ENCODE measurements around the gene ABCF3.

Gene ABCF3

GRCh38 chr3:184236636-184237035 lies 50.6 kb downstream of the ABCF3 start:
- DNase-seq, result no peak
- H3K4ac ChIP-seq (ENCODE audit: low read depth in 1 of 2, low read length in 2 of 2), result no peak overlapping the region
- no peak overlapping the region for H2BK120ac ChIP-seq (ENCODE audit: low read depth, low read length)
- no peak overlapping the region for H4K8ac ChIP-seq (ENCODE audit: low read length)
- 79% methylated on average over 2 of the region's 3 CpGs for WGBS
- H3K18ac ChIP-seq (ENCODE audit: low read depth in 1 of 2, low read length in 2 of 2), result no peak overlapping the region
- H3K27ac ChIP-seq (ENCODE audit: low read length, poor library complexity, severe bottlenecking), result no peak overlapping the region
- no peaks in the 10 kb centered on the region for H3K9me3 ChIP-seq (ENCODE audit: control insufficient read depth, low read length)
- no peak overlapping the region for H3K4me2 ChIP-seq (ENCODE audit: low read length, poor library complexity, severe bottlenecking)
- H3K9ac ChIP-seq (ENCODE audit: low read length), result no peak overlapping the region
- H3K36me3 ChIP-seq (ENCODE audit: control insufficient read depth in 1 of 2, insufficient read depth in 2 of 2, low read depth in 1 of 2, low read length in 2 of 2), result peaks cover 0 to 10% of the 10 kb centered on the region in 2 experiments
- H2AK5ac ChIP-seq (ENCODE audit: low read length, severe bottlenecking), result no peak overlapping the region
- no peak overlapping the region for H2BK5ac ChIP-seq (ENCODE audit: low read depth, low read length, poor library complexity, severe bottlenecking)
- H4K91ac ChIP-seq (ENCODE audit: low read length), result no peak overlapping the region
- no peak overlapping the region for H3K4me3 ChIP-seq (ENCODE audit: insufficient read depth in 1 of 2, low read depth in 1 of 2, low read length in 2 of 2)
- H3K14ac ChIP-seq (ENCODE audit: low read length in 2 of 2), result no peak overlapping the region
- no peak overlapping the region for H2AFZ ChIP-seq (ENCODE audit: low read depth, low read length)
- H3K23ac ChIP-seq (ENCODE audit: low read length in 2 of 2), result no peak overlapping the region
- no peaks in the 10 kb centered on the region for H3K79me1 ChIP-seq (replicated peaks; ENCODE audit: low read length, poor library complexity, severe bottlenecking)
- H3K27me3 ChIP-seq (ENCODE audit: control insufficient read depth in 1 of 2, insufficient read depth in 1 of 2, low read length in 2 of 2), result peaks cover 24 to 58% of the 10 kb centered on the region in 2 experiments
- H2BK12ac ChIP-seq (ENCODE audit: low read length in 2 of 2), result no peak overlapping the region
- H2BK15ac ChIP-seq (ENCODE audit: low read depth, poor library complexity, severe bottlenecking), result no peak overlapping the region
- H3K4me1 ChIP-seq (ENCODE audit: control insufficient read depth, insufficient read depth, low read depth, low read length), result peaks cover 7% of the 10 kb centered on the region

GRCh38 chr3:184237211-184237610 lies 51.2 kb downstream of the ABCF3 start:
- Histone ChIP-seq H3K36me3 (ENCODE audit: control insufficient read depth in 1 of 2, insufficient read depth in 2 of 2, low read depth in 1 of 2, low read length in 2 of 2) (peaks cover 3 to 15% of the 10 kb centered on the region in 2 experiments), H2BK5ac (ENCODE audit: low read depth, low read length, poor library complexity, severe bottlenecking) (no peak overlapping the region), H3K23ac (ENCODE audit: low read length in 2 of 2) (no peak overlapping the region), H2AK5ac (ENCODE audit: low read length, severe bottlenecking) (no peak overlapping the region), H3K4me3 (ENCODE audit: insufficient read depth in 1 of 2, low read depth in 1 of 2, low read length in 2 of 2) (no peak overlapping the region), H2BK12ac (ENCODE audit: low read length in 2 of 2) (no peak overlapping the region), H3K9me3 (ENCODE audit: control insufficient read depth, low read length) (no peaks in the 10 kb centered on the region), H3K14ac (ENCODE audit: low read length in 2 of 2) (no peak overlapping the region), H3K4me1 (ENCODE audit: control insufficient read depth, insufficient read depth, low read depth, low read length) (peaks cover 7% of the 10 kb centered on the region), H2BK15ac (ENCODE audit: low read depth, poor library complexity, severe bottlenecking) (no peak overlapping the region), H3K9ac (ENCODE audit: low read length) (no peak overlapping the region), H3K4ac (ENCODE audit: low read depth in 1 of 2, low read length in 2 of 2) (no peak overlapping the region), H3K4me2 (ENCODE audit: low read length, poor library complexity, severe bottlenecking) (no peak overlapping the region), H4K8ac (ENCODE audit: low read length) (no peak overlapping the region), H2AFZ (ENCODE audit: low read depth, low read length) (no peak overlapping the region), H4K91ac (ENCODE audit: low read length) (no peak overlapping the region), H3K18ac (ENCODE audit: low read depth in 1 of 2, low read length in 2 of 2) (no peak overlapping the region), H2BK120ac (ENCODE audit: low read depth, low read length) (no peak overlapping the region), H3K27ac (ENCODE audit: low read length, poor library complexity, severe bottlenecking) (no peak overlapping the region), H3K27me3 (ENCODE audit: control insufficient read depth in 1 of 2, insufficient read depth in 1 of 2, low read length in 2 of 2) (peaks cover 18 to 52% of the 10 kb centered on the region in 2 experiments), H3K79me1 (replicated peaks; ENCODE audit: low read length, poor library complexity, severe bottlenecking) (no peaks in the 10 kb centered on the region)
- 89% methylated on average over 4 of the region's 7 CpGs for WGBS
- no peak for DNase-seq

- Histone ChIP-seq H3K9me3 (ENCODE audit: control insufficient read depth, low read length) (no peaks in the 10 kb centered on the region), H4K8ac (ENCODE audit: low read length) (no peak overlapping the region), H3K23ac (ENCODE audit: low read length in 2 of 2) (no peak overlapping the region), H4K91ac (ENCODE audit: low read length) (no peak overlapping the region), H2BK12ac (ENCODE audit: low read length in 2 of 2) (no peak overlapping the region), H3K9ac (ENCODE audit: low read length) (no peak overlapping the region), H3K27ac (ENCODE audit: low read length, poor library complexity, severe bottlenecking) (no peak overlapping the region), H2AFZ (ENCODE audit: low read depth, low read length) (no peak overlapping the region), H3K79me1 (replicated peaks; ENCODE audit: low read length, poor library complexity, severe bottlenecking) (no peaks in the 10 kb centered on the region), H3K4ac (ENCODE audit: low read depth in 1 of 2, low read length in 2 of 2) (no peak overlapping the region), H3K36me3 (ENCODE audit: control insufficient read depth in 1 of 2, insufficient read depth in 2 of 2, low read depth in 1 of 2, low read length in 2 of 2) (peaks cover 9 to 21% of the 10 kb centered on the region in 2 experiments), H3K4me2 (ENCODE audit: low read length, poor library complexity, severe bottlenecking) (no peak overlapping the region), H2AK5ac (ENCODE audit: low read length, severe bottlenecking) (no peak overlapping the region), H3K4me3 (ENCODE audit: insufficient read depth in 1 of 2, low read depth in 1 of 2, low read length in 2 of 2) (no peak overlapping the region), H3K27me3 (ENCODE audit: control insufficient read depth in 1 of 2, insufficient read depth in 1 of 2, low read length in 2 of 2) (peaks cover 12 to 46% of the 10 kb centered on the region in 2 experiments), H3K14ac (ENCODE audit: low read length in 2 of 2) (no peak overlapping the region), H2BK5ac (ENCODE audit: low read depth, low read length, poor library complexity, severe bottlenecking) (no peak overlapping the region), H2BK15ac (ENCODE audit: low read depth, poor library complexity, severe bottlenecking) (no peak overlapping the region), H3K18ac (ENCODE audit: low read depth in 1 of 2, low read length in 2 of 2) (no peak overlapping the region), H2BK120ac (ENCODE audit: low read depth, low read length) (no peak overlapping the region), H3K4me1 (ENCODE audit: control insufficient read depth, insufficient read depth, low read depth, low read length) (peaks cover 7% of the 10 kb centered on the region)
- WGBS, result 88% methylated on average over 1 of the region's 1 CpG
- no peak for DNase-seq
Measured at GRCh38 chr3:184237807-184238206, 51.8 kb downstream of the ABCF3 start.

DNA sequence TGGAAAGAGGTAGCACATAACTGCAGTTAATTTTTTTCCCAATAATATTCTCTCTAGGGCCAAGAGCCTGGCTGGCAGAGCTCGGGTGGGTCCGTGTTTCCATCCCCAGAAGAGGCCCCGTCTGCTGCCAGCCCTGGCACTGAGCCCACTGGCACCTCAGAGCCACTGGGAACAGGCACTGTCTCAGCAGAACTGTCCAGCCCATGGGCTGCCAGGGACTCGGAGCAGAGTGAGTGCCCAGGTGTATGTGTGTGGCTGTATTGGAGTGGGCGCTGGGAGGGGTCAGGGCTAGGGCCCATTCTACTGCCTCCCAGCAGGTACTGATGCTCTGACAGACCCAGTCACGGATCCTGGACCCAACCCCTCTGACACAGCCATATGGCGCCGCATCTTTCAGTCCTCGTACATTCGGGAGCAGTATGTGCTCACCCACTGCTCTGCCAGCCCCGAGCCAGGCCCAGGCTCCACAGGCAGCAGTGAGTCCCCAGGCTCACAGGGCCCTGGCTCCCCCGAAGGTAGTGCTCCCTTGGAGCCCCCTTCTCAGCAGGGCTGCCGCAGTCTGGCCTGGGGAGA lies 52.3 kb downstream of the ABCF3 start:
- H4K8ac ChIP-seq (ENCODE audit: low read length), result no peak overlapping the region
- H3K9me3 ChIP-seq (ENCODE audit: control insufficient read depth, low read length), result no peaks in the 10 kb centered on the region
- H3K14ac ChIP-seq (ENCODE audit: low read length in 2 of 2), result no peak overlapping the region
- no peak overlapping the region for H3K4me3 ChIP-seq (ENCODE audit: insufficient read depth in 1 of 2, low read depth in 1 of 2, low read length in 2 of 2)
- peaks cover 10 to 41% of the 10 kb centered on the region in 2 experiments for H3K27me3 ChIP-seq (ENCODE audit: control insufficient read depth in 1 of 2, insufficient read depth in 1 of 2, low read length in 2 of 2)
- H3K4me1 ChIP-seq (ENCODE audit: control insufficient read depth, insufficient read depth, low read depth, low read length), result peaks cover 7% of the 10 kb centered on the region
- no peak overlapping the region for H3K9ac ChIP-seq (ENCODE audit: low read length)
- H2BK5ac ChIP-seq (ENCODE audit: low read depth, low read length, poor library complexity, severe bottlenecking), result no peak overlapping the region
- no peaks in the 10 kb centered on the region for H3K79me1 ChIP-seq (replicated peaks; ENCODE audit: low read length, poor library complexity, severe bottlenecking)
- no peak overlapping the region for H4K91ac ChIP-seq (ENCODE audit: low read length)
- peaks cover 15 to 24% of the 10 kb centered on the region in 2 experiments for H3K36me3 ChIP-seq (ENCODE audit: control insufficient read depth in 1 of 2, insufficient read depth in 2 of 2, low read depth in 1 of 2, low read length in 2 of 2)
- H2AK5ac ChIP-seq (ENCODE audit: low read length, severe bottlenecking), result no peak overlapping the region
- H3K27ac ChIP-seq (ENCODE audit: low read length, poor library complexity, severe bottlenecking), result no peak overlapping the region
- no peak overlapping the region for H3K4me2 ChIP-seq (ENCODE audit: low read length, poor library complexity, severe bottlenecking)
- no peak overlapping the region for H3K4ac ChIP-seq (ENCODE audit: low read depth in 1 of 2, low read length in 2 of 2)
- no peak overlapping the region for H2AFZ ChIP-seq (ENCODE audit: low read depth, low read length)
- no peak overlapping the region for H2BK120ac ChIP-seq (ENCODE audit: low read depth, low read length)
- H3K18ac ChIP-seq (ENCODE audit: low read depth in 1 of 2, low read length in 2 of 2), result no peak overlapping the region
- H2BK12ac ChIP-seq (ENCODE audit: low read length in 2 of 2), result no peak overlapping the region
- WGBS, result 80% methylated on average over 13 of the region's 13 CpGs
- H3K23ac ChIP-seq (ENCODE audit: low read length in 2 of 2), result no peak overlapping the region
- DNase-seq, result no peak
- H2BK15ac ChIP-seq (ENCODE audit: low read depth, poor library complexity, severe bottlenecking), result no peak overlapping the region
